ENCODE data around the gene STX16. TPM values are rescaled to one million over a fixed set of nuclear protein-coding genes. Genes with fewer than 3 reads are reported as not detected.

The STX16 gene
- total RNA-seq, 1 experiment from 2014 or later: 18.4 TPM

DNA sequence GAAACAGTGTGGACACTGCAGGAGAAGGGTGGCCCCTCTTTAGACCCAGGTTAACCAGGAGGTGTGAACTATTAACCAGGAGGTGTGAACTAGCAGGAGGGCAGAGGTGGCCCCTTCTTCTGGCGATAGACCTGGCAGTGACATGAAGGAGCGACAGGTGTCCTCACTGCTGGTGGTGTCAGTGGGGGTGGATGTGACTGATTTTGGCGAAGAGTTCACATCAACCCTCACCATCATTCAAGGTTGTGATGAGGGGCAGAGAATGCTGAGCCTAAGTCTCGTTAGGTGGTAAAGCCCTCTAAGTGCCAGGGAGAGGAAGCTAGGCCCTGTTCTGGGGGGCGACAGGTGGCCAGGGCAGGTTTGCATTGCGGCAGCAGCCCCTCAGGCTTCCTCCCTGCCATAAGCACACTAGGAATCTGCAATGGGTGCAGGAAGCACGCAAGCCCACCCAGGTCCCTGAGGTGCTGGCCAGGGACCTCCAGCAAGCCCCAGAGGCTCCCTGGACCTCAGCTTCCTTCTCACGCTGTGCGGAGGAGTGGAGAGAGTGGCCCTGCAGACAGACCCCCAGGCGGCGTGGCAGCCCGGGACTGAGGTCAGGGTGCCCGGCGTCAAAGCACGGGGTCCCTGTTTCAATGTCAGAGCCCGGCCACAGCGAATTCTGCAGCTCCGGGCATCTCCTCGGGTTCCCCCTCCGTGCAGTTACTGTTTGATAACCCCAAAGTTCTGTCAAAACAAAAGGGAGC is 55.2 kb downstream of the STX16 start:
- Histone ChIP-seq H3K36me3 (replicated peaks; ENCODE audit: control insufficient read depth, insufficient read depth, low read length) (peaks cover 5% of the 10 kb centered on the region), H3K4me3 (ENCODE audit: insufficient read depth, low read depth, low read length) (no peak overlapping the region), H3K27me3 (ENCODE audit: control insufficient read depth, insufficient read depth, low read length) (no peaks in the 10 kb centered on the region)
- DNase-seq: peak; percentile 53

- no peak for DNase-seq
- peaks cover 5% of the 10 kb centered on the region for H3K36me3 ChIP-seq (replicated peaks; ENCODE audit: control insufficient read depth, insufficient read depth, low read length)
- no peak overlapping the region for H3K4me3 ChIP-seq (ENCODE audit: insufficient read depth, low read depth, low read length)
- H3K27me3 ChIP-seq (ENCODE audit: control insufficient read depth, insufficient read depth, low read length): no peaks in the 10 kb centered on the region
These were observed 56.0 kb downstream of the STX16 start for GRCh38 chr20:58706975-58707681.

DNA sequence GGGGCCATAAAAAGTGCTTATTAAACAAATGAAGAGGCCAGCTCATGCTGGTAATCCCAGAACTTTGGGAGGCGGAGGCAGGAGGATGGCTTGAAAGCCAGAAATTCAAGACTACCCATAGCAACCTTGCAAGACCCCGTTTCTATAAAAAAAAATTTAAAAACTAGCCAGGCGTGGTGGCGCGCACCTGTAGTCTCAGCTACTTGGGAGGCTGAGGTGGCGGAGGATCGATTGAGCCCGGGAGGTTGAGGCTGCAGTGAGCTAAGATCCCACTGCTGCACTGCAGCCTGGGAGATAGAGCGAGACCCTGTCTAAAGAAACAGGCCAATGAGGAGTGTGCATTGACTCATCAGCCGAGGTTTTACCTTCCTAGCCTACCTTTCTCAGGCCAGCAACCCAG is 56.7 kb downstream of the STX16 start:
- Histone ChIP-seq H3K4me3 (ENCODE audit: insufficient read depth, low read depth, low read length) (no peak overlapping the region), H3K36me3 (replicated peaks; ENCODE audit: control insufficient read depth, insufficient read depth, low read length) (peaks cover 5% of the 10 kb centered on the region), H3K27me3 (ENCODE audit: control insufficient read depth, insufficient read depth, low read length) (no peaks in the 10 kb centered on the region)
- no peak for DNase-seq

DNA sequence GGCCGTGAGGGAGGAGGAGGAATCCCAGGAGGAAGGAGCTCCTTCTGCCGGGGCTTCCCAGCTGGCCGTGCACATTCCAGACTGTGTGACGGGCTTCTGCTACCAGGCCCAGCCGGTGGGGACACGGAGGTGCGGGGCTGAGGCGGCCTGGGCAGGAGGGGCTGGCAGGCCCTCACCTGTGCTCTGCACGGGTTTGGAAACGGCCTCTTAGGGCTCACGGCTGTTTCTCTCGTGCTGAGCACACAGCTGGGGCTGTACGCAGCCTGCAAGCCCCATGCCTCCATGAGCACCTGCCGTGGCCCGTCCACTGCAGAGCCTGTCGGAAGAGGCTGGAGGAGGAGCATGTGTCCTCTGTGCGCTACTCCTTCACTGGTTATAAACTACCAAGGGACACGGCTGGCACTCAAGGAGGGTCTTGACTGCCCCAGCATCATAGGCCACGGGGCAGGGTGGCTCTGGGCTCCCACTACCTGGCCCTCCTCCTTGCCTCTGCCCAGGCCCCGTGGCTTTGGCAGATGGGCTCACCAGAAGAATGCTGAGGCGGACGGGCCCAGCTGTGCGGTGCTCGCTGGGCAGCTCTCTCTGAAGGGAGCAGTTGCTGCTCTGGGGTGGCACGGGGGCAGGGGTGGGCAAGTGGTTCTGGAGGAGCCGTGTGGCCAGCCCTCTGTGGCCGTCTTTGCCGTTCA is 57.3 kb downstream of the STX16 start:
- Histone ChIP-seq H3K36me3 (replicated peaks; ENCODE audit: control insufficient read depth, insufficient read depth, low read length) (peaks cover 4% of the 10 kb centered on the region), H3K4me3 (ENCODE audit: insufficient read depth, low read depth, low read length) (no peak overlapping the region), H3K27me3 (ENCODE audit: control insufficient read depth, insufficient read depth, low read length) (no peaks in the 10 kb centered on the region)
- DNase-seq: peak; percentile 64

DNA sequence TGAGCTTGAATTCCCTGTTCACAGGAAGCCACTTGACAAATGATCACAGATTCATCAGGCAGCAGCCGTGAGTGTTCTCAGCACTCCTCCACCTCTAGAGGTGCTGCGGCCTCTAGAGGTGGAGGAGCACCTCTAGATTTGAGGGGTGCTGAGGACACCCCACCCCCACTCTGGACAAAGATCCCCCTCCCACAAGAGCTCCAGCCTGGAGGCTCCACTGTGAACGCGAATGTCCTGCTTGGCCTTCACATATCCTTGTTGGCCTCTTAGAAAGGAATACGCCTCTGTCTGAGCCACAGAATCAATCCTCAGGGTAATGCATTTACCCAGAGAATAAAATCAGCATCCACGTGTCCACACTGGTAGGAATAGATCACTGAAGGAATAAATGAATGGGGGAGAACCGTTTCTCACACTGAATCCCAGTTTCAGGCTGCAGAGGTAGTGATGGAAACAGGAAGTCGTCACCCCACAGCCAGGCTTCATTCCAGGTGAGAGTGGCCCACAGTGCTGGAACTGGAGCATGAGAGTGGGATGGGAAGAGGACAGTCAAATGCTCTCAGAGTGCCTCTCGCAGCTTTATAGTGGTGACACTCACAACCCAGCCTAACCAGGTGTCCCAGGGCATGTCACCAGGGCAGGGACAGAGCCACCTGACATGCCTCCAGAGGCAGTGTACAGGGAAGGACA is 58.1 kb downstream of the STX16 start:
- Histone ChIP-seq H3K36me3 (replicated peaks; ENCODE audit: control insufficient read depth, insufficient read depth, low read length) (peaks cover 1% of the 10 kb centered on the region), H3K4me3 (ENCODE audit: insufficient read depth, low read depth, low read length) (no peak overlapping the region), H3K27me3 (ENCODE audit: control insufficient read depth, insufficient read depth, low read length) (no peaks in the 10 kb centered on the region)
- DNase-seq: peak; percentile 18

DNA sequence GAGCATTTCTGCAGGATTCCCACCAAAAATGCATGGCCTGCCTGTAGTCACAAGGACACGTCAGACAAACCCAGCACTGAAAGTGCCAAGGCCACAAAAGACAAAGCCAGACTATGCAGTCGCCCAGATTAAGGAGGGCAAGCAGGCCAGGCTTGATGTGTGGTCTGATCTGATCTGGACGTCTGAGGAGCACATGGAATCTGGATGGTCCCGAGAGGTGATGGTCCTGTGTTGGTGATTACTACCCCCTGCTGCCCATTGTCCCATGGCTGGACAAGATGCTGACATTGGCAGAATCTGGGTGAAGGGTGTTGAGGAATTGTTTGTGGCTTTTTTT is 58.6 kb downstream of the STX16 start:
- Histone ChIP-seq H3K36me3 (replicated peaks; ENCODE audit: control insufficient read depth, insufficient read depth, low read length) (peaks cover 2% of the 10 kb centered on the region), H3K27me3 (ENCODE audit: control insufficient read depth, insufficient read depth, low read length) (no peaks in the 10 kb centered on the region), H3K4me3 (ENCODE audit: insufficient read depth, low read depth, low read length) (no peak overlapping the region)
- DNase-seq: peak; percentile 23

GRCh38 chr20:58710481-58711265 is 59.6 kb downstream of the STX16 start:
- DNase-seq: peak; percentile 55
- peaks cover 2% of the 10 kb centered on the region for H3K36me3 ChIP-seq (replicated peaks; ENCODE audit: control insufficient read depth, insufficient read depth, low read length)

DNA sequence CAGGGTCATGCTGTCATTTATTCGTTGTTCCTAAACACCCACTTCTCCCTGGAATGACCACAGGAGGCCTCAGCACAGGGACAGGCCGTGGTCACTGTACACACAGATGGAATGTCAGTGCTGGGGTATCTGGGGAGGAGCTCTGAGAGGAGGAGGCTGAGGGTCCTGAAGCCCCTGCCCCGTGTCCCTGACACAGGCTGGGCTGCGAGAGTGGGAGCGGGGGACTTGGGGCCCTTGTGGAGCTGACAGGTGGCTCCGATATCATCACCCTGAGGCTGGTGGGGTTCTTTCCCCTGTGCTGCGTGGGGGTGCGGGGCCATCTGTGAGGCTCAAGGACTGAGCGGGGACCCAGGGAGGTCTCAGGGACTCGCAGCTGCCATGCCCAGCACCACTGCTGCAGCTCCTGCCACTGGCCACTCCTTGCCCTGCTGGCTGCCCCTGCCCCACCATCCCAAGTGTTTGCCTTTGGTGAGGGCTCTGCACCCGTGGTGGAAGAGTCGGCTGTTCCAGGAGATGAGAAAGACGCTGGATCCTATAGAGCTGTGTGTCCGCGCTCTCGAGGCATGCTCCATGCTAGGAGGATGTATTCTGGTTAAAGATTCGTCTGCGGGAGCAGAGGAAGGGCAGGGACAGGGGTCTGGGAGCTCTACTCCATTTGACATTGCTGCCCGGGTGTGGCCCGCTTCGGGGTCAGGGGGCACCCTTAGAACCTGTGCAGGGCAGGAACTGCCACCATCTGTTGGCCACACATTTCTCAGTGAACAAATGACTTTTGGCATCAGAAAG is 60.4 kb downstream of the STX16 start:
- H3K36me3 ChIP-seq (replicated peaks; ENCODE audit: control insufficient read depth, insufficient read depth, low read length): peaks cover 2% of the 10 kb centered on the region
- no peak overlapping the region for H3K4me3 ChIP-seq (ENCODE audit: insufficient read depth, low read depth, low read length)
- DNase-seq: peak; percentile 38
- no peaks in the 10 kb centered on the region for H3K27me3 ChIP-seq (ENCODE audit: control insufficient read depth, insufficient read depth, low read length)

More at GRCh38 chr20:58710481-58711265, 59.6 kb downstream of the STX16 start:
- Histone ChIP-seq H3K4me3 (ENCODE audit: insufficient read depth, low read depth, low read length) (no peak overlapping the region), H3K27me3 (ENCODE audit: control insufficient read depth, insufficient read depth, low read length) (no peaks in the 10 kb centered on the region)

DNA sequence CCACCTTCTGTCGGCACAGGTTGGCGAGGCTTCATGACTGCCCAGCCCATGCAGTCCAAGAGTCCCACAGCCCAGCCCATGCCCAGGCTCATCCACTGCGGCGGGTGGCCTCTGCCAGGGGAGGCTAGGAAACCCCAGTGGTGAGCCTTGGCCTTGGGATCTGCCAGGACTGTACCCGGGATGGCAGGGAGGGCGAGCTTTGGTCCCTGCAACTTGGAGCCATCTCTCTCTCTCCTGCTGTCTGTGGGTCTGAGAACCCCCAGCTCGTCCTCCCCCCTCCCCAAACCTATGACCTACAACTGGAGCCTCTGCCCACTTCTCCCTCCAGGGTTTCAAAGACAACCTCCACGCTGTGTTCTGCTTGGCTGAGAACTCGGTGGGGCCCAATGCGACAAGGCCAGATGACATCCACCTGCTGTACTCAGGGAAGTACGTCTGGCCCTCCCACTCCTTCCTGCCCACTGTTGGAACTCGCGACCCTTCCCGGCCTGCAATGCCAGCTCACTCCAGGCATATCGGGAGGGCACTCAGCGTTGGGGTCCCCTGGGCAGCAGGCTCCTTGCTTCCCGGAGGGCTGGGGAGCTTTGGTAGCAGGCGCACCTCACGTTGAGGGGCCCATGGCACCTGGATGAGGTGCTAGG is 61.2 kb downstream of the STX16 start:
- Histone ChIP-seq H3K27me3 (ENCODE audit: control insufficient read depth, insufficient read depth, low read length) (no peaks in the 10 kb centered on the region), H3K4me3 (ENCODE audit: insufficient read depth, low read depth, low read length) (no peak overlapping the region), H3K36me3 (replicated peaks; ENCODE audit: control insufficient read depth, insufficient read depth, low read length) (peaks cover 2% of the 10 kb centered on the region)
- peak; percentile 38 for DNase-seq

DNA sequence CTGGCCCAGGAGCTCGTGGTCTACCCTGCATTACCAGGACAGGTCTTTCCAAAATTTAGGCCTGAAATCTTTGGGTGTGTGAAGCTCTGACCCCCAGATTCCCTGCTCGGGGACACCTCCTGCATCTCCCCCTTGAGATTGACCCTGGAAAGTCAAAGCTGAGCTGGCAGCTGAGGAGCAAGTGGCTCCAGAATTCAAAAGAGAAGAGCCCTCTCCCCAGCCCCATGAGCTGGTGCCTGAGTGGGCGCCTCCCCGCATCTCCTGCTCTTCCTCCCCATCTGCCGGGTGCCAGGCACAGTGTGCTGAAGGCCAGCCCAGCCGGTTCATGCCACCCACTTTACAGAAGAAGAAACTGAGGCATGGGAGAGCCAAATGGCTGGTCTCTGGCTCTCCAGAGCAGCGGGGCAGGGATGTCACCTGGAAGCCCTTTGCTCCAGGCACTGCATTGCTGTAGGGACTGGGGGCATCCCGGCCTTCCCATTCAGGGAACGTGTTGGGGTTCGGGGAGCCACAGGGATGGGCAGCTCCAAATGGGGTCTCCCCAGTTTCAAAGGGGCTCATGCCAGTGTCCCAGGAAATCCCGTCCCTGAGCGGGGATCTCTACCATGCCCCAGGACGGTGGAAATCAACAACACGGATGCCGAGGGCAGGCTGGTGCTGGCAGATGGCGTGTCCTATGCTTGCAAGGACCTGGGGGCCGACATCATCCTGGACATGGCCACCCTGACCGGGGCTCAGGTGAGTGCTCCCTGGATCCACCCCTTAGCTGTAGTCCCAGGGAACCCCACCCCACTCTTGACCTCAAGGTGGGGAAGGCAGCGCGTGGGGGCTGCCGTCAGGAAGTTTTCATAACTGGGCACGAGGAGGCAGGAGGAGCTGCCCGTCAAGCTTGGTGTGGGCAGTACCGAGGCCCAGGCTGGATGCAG is 62.0 kb downstream of the STX16 start:
- peaks cover 2% of the 10 kb centered on the region for H3K36me3 ChIP-seq (replicated peaks; ENCODE audit: control insufficient read depth, insufficient read depth, low read length)
- no peaks in the 10 kb centered on the region for H3K27me3 ChIP-seq (ENCODE audit: control insufficient read depth, insufficient read depth, low read length)
- peak; percentile 44 for DNase-seq
- no peak overlapping the region for H3K4me3 ChIP-seq (ENCODE audit: insufficient read depth, low read depth, low read length)

DNA sequence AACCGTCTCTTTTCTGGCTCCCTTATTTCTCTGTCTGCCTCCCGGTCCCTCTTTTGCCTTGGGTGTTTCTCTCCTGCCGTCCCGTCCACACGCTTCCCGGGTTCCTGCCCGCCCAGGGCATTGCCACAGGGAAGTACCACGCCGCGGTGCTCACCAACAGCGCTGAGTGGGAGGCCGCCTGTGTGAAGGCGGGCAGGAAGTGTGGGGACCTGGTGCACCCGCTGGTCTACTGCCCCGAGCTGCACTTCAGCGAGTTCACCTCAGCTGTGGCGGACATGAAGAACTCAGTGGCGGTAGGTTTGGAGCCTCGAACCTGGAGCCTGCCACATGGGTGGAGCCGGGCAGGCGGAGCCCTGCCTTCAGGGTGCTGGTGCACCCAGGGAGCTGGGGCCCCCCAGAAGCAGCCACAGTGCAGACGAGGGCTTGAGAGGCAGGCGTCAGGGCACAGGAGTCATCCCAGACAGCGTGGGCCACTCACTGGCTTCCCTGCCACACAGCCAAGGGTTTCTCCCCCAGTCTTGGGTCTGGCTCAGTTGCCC is 62.8 kb downstream of the STX16 start:
- DNase-seq: no peak
- Histone ChIP-seq H3K4me3 (ENCODE audit: insufficient read depth, low read depth, low read length) (no peak overlapping the region), H3K27me3 (ENCODE audit: control insufficient read depth, insufficient read depth, low read length) (no peaks in the 10 kb centered on the region), H3K36me3 (replicated peaks; ENCODE audit: control insufficient read depth, insufficient read depth, low read length) (peaks cover 2% of the 10 kb centered on the region)

DNA sequence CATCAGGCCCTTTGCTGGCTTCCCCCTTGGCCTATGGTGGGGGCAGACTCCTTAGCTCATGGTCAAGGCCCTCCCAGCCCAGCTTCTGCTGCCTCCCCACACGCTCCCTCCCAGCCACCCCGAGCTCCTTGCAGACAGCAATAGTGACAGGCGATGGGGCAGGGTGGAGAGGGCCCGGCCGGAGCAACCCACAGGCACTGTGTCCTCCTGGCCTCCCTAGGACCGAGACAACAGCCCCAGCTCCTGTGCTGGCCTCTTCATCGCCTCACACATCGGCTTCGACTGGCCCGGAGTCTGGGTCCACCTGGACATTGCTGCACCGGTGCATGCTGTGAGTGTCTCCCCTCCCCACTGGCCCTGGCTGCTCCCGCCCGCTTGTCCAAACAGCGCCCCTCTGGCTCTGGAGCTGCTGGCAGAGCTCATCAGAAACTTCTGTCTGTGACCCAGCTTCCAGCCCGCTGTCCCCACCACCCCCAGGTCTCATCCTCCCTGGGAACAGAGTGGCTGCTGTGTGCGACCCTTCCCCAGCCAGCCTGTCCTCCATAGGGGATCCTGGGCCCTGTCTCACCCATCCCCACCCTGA is 63.3 kb downstream of the STX16 start:
- peak; percentile 53 for DNase-seq
- Histone ChIP-seq H3K36me3 (replicated peaks; ENCODE audit: control insufficient read depth, insufficient read depth, low read length) (peaks cover 2% of the 10 kb centered on the region), H3K27me3 (ENCODE audit: control insufficient read depth, insufficient read depth, low read length) (no peaks in the 10 kb centered on the region), H3K4me3 (ENCODE audit: insufficient read depth, low read depth, low read length) (no peak overlapping the region)
